Activated naive CD8-positive, alpha-beta T cell (primary cell): Measurements from ENCODE around the gene ARHGEF12.

Experiments used
- H3K27ac Mint-ChIP-seq: one replicate; pipeline ENCODE4 v1.8.0; 2021; ENCODE audit warnings: mixed read lengths
- H3K27me3 Mint-ChIP-seq: one replicate; pipeline ENCODE4 v1.8.0; 2021; ENCODE audit warnings: mixed read lengths
- H3K36me3 Mint-ChIP-seq: one replicate; pipeline ENCODE4 v1.8.0; 2021; ENCODE audit warnings: mixed read lengths
- H3K4me1 Mint-ChIP-seq: one replicate; pipeline ENCODE4 v1.8.0; 2021; ENCODE audit warnings: low read depth, mixed read lengths
- H3K4me3 Mint-ChIP-seq: one replicate; pipeline ENCODE4 v1.8.0; 2021; ENCODE audit warnings: mild to moderate bottlenecking, mixed read lengths
- H3K9me3 Mint-ChIP-seq: one replicate; pipeline ENCODE4 v1.8.0; 2021; ENCODE audit warnings: low read depth, mixed read lengths

The ARHGEF12 gene

GRCh38 chr11:120522736-120523135 lies 186.5 kb downstream of the ARHGEF12 start:
- no peaks in the 10 kb centered on the region for H3K9me3 Mint-ChIP-seq
- no peak overlapping the region for H3K4me3 Mint-ChIP-seq
- H3K36me3 Mint-ChIP-seq: no peaks in the 10 kb centered on the region
- H3K27ac Mint-ChIP-seq: no peak overlapping the region
- no peaks in the 10 kb centered on the region for H3K4me1 Mint-ChIP-seq
- peaks cover 5% of the 10 kb centered on the region for H3K27me3 Mint-ChIP-seq

GRCh38 chr11:120523196-120523595 lies 187.0 kb downstream of the ARHGEF12 start:
- H3K36me3 Mint-ChIP-seq: no peaks in the 10 kb centered on the region
- no peaks in the 10 kb centered on the region for H3K9me3 Mint-ChIP-seq
- no peak overlapping the region for H3K27ac Mint-ChIP-seq
- H3K27me3 Mint-ChIP-seq: peaks cover 4% of the 10 kb centered on the region
- no peaks in the 10 kb centered on the region for H3K4me1 Mint-ChIP-seq
- H3K4me3 Mint-ChIP-seq: no peak overlapping the region

- no peaks in the 10 kb centered on the region for H3K9me3 Mint-ChIP-seq
- H3K4me3 Mint-ChIP-seq: no peak overlapping the region
- H3K27me3 Mint-ChIP-seq: peaks cover 2% of the 10 kb centered on the region
- no peak overlapping the region for H3K27ac Mint-ChIP-seq
- no peaks in the 10 kb centered on the region for H3K4me1 Mint-ChIP-seq
- no peaks in the 10 kb centered on the region for H3K36me3 Mint-ChIP-seq
Observed at GRCh38 chr11:120524536-120525085, 188.4 kb downstream of the ARHGEF12 start.

GRCh38 chr11:120525261-120526171 lies 189.3 kb downstream of the ARHGEF12 start:
- H3K9me3 Mint-ChIP-seq: no peaks in the 10 kb centered on the region
- H3K4me1 Mint-ChIP-seq: no peaks in the 10 kb centered on the region
- H3K4me3 Mint-ChIP-seq: no peak overlapping the region
- H3K27me3 Mint-ChIP-seq: peaks cover 2% of the 10 kb centered on the region
- H3K36me3 Mint-ChIP-seq: no peaks in the 10 kb centered on the region
- no peak overlapping the region for H3K27ac Mint-ChIP-seq

- H3K4me1 Mint-ChIP-seq: no peaks in the 10 kb centered on the region
- H3K36me3 Mint-ChIP-seq: no peaks in the 10 kb centered on the region
- H3K27ac Mint-ChIP-seq: no peak overlapping the region
- H3K4me3 Mint-ChIP-seq: no peak overlapping the region
- H3K9me3 Mint-ChIP-seq: no peaks in the 10 kb centered on the region
- peaks cover 2% of the 10 kb centered on the region for H3K27me3 Mint-ChIP-seq
Observed at GRCh38 chr11:120526241-120526640, 190.0 kb downstream of the ARHGEF12 start.

- Mint-ChIP-seq H3K4me3 (no peak overlapping the region), H3K4me1 (no peaks in the 10 kb centered on the region), H3K27me3 (no peaks in the 10 kb centered on the region), H3K27ac (no peak overlapping the region), H3K9me3 (no peaks in the 10 kb centered on the region), H3K36me3 (no peaks in the 10 kb centered on the region)
Observed at GRCh38 chr11:120527111-120527761, 191.0 kb downstream of the ARHGEF12 start.

- Mint-ChIP-seq H3K4me3 (no peak overlapping the region), H3K27me3 (no peaks in the 10 kb centered on the region), H3K27ac (no peak overlapping the region), H3K4me1 (no peaks in the 10 kb centered on the region), H3K36me3 (no peaks in the 10 kb centered on the region), H3K9me3 (no peaks in the 10 kb centered on the region)
Observed at GRCh38 chr11:120528749-120529148, 192.5 kb downstream of the ARHGEF12 start.

GRCh38 chr11:120529214-120529613 lies 193.0 kb downstream of the ARHGEF12 start:
- no peak overlapping the region for H3K4me3 Mint-ChIP-seq
- no peaks in the 10 kb centered on the region for H3K4me1 Mint-ChIP-seq
- H3K27ac Mint-ChIP-seq: no peak overlapping the region
- H3K27me3 Mint-ChIP-seq: no peaks in the 10 kb centered on the region
- no peaks in the 10 kb centered on the region for H3K9me3 Mint-ChIP-seq
- no peaks in the 10 kb centered on the region for H3K36me3 Mint-ChIP-seq

- no peak overlapping the region for H3K4me3 Mint-ChIP-seq
- no peak overlapping the region for H3K27ac Mint-ChIP-seq
- no peaks in the 10 kb centered on the region for H3K27me3 Mint-ChIP-seq
- H3K4me1 Mint-ChIP-seq: no peaks in the 10 kb centered on the region
- H3K9me3 Mint-ChIP-seq: no peaks in the 10 kb centered on the region
- H3K36me3 Mint-ChIP-seq: no peaks in the 10 kb centered on the region
Observed at GRCh38 chr11:120529911-120530310, 193.7 kb downstream of the ARHGEF12 start.

- H3K4me3 Mint-ChIP-seq: no peak overlapping the region
- no peak overlapping the region for H3K27ac Mint-ChIP-seq
- no peaks in the 10 kb centered on the region for H3K36me3 Mint-ChIP-seq
- no peaks in the 10 kb centered on the region for H3K4me1 Mint-ChIP-seq
- no peaks in the 10 kb centered on the region for H3K9me3 Mint-ChIP-seq
- no peaks in the 10 kb centered on the region for H3K27me3 Mint-ChIP-seq
Observed at GRCh38 chr11:120532082-120532831, 196.0 kb downstream of the ARHGEF12 start.

- Mint-ChIP-seq H3K27ac (no peak overlapping the region), H3K4me3 (no peak overlapping the region), H3K4me1 (no peaks in the 10 kb centered on the region)
Observed at GRCh38 chr11:120532832-120533196, 196.6 kb downstream of the ARHGEF12 start.

GRCh38 chr11:120536091-120536796 lies 200.0 kb downstream of the ARHGEF12 start:
- no peak overlapping the region for H3K4me3 Mint-ChIP-seq
- H3K27me3 Mint-ChIP-seq: no peaks in the 10 kb centered on the region
- H3K9me3 Mint-ChIP-seq: no peaks in the 10 kb centered on the region
- H3K4me1 Mint-ChIP-seq: no peaks in the 10 kb centered on the region
- no peak overlapping the region for H3K27ac Mint-ChIP-seq
- no peaks in the 10 kb centered on the region for H3K36me3 Mint-ChIP-seq

More at GRCh38 chr11:120532832-120533196, 196.6 kb downstream of the ARHGEF12 start:
- Mint-ChIP-seq H3K9me3 (no peaks in the 10 kb centered on the region), H3K27me3 (no peaks in the 10 kb centered on the region), H3K36me3 (no peaks in the 10 kb centered on the region)

GRCh38 chr11:120536797-120537169 lies 200.6 kb downstream of the ARHGEF12 start:
- H3K9me3 Mint-ChIP-seq: peaks cover under 1% of the 10 kb centered on the region
- H3K4me3 Mint-ChIP-seq: no peak overlapping the region
- H3K27ac Mint-ChIP-seq: no peak overlapping the region
- H3K27me3 Mint-ChIP-seq: no peaks in the 10 kb centered on the region
- no peaks in the 10 kb centered on the region for H3K4me1 Mint-ChIP-seq
- no peaks in the 10 kb centered on the region for H3K36me3 Mint-ChIP-seq

- H3K4me3 Mint-ChIP-seq: no peak overlapping the region
- no peak overlapping the region for H3K27ac Mint-ChIP-seq
- peaks cover 6% of the 10 kb centered on the region for H3K9me3 Mint-ChIP-seq
- H3K4me1 Mint-ChIP-seq: no peaks in the 10 kb centered on the region
- H3K36me3 Mint-ChIP-seq: no peaks in the 10 kb centered on the region
- peaks cover 3% of the 10 kb centered on the region for H3K27me3 Mint-ChIP-seq
Observed at GRCh38 chr11:120537996-120538395, 201.8 kb downstream of the ARHGEF12 start.
